Esophagus muscularis mucosa (tissue), 4 donors: ENCODE data around the gene DENND1B. TPM values are rescaled to one million over a fixed set of nuclear protein-coding genes. Genes with fewer than 3 reads are reported as not detected.
"Not testable (repeated sequence)": the region's sequence is repeated elsewhere in the genome, so short reads cannot be mapped to it uniquely, and the experiment has no call there.

Source experiments
- DNase-seq: peaks from one replicate; pipeline ENCODE4 v3.0.0-alpha.2; 2017; ENCODE audit errors: extremely low spot score
- H3K27ac ChIP-seq, 4 donors: fragments of 200-600 bp; sonication (generic); replicated peaks in 1 of 4; 1 replicate in 3 of 4; 2 replicates in 1 of 4; pipeline ENCODE4 v1.5.1; 2016 to 2019; ENCODE audit warnings: mild to moderate bottlenecking in 1 of 4
- H3K27me3 ChIP-seq, 4 donors: fragments of 200-600 bp; sonication (generic); one replicate each; pipeline versions ENCODE4 v1.5.1 to v1.6.0; 2016 to 2019
- H3K36me3 ChIP-seq, 4 donors: fragments of 200-600 bp; sonication (generic); one replicate each; pipeline ENCODE4 v1.5.1; 2016 to 2019
- H3K4me1 ChIP-seq, 4 donors: fragments of 200-600 bp; sonication (generic); one replicate each; pipeline ENCODE4 v1.5.1; 2016 to 2019
- H3K4me3 ChIP-seq, 4 donors: fragments of 200-600 bp; sonication (generic); 1 replicate in 2 of 4; 2 replicates in 2 of 4; pipeline ENCODE4 v1.5.1; 2016 to 2019; ENCODE audit warnings: mild to moderate bottlenecking in 4 of 4, moderate library complexity in 1 of 4
- H3K9me3 ChIP-seq, 4 donors: fragments of 200-600 bp; sonication (generic); 1 replicate in 3 of 4; 2 replicates in 1 of 4; pipeline ENCODE4 v1.5.1; 2016 to 2019
- EP300 ChIP-seq: sonication (generic); formaldehyde crosslinking; IDR thresholded peaks from one replicate; pipeline ENCODE4 v1.6.1; 2017; ENCODE audit warnings: antibody characterized with exemption
- POLR2A ChIP-seq: fragments of 450-650 bp; IDR thresholded peaks from one replicate; pipeline ENCODE4 v1.6.1; 2017; ENCODE audit warnings: antibody characterized with exemption, moderate library complexity, mild to moderate bottlenecking, low read depth
- POLR2AphosphoS5 ChIP-seq, 2 donors: sonication (generic); formaldehyde crosslinking; IDR thresholded peaks; one replicate each; pipeline ENCODE4 v1.6.1; 2017; ENCODE audit warnings: antibody characterized with exemption in 2 of 2
- WGBS: methylation state at CpG from one replicate; pipeline ENCODE4 v1.1.5; 2018; 5-methylcytosine and 5-hydroxymethylcytosine counted together
- intact Hi-C: fragments of 100-400 bp; cut with DNase I; formaldehyde crosslinking; loops from one replicate; pipeline ENCODE4 v1.15.1; 2023
- total RNA-seq, 4 donors: library from RNA; depleted of rRNA; stranded (reverse); fragments of >200 nt; gene quantifications; one replicate each; pipeline versions ENCODE4 v1.1.0 to v1.2.1, GENCODE V29; 2016
- TF ChIP-seq, protein P1 (sequence below), 3 experiments: fragments of 200-600 bp in 2 of 3; fragments of 450-650 bp in 1 of 3; sonication (generic) in 2 of 3; IDR thresholded peaks; one replicate each; pipeline ENCODE4 v1.5.1; 2017 to 2019; ENCODE audit warnings: antibody characterized with exemption in 3 of 3, mild to moderate bottlenecking in 2 of 3, moderate library complexity in 1 of 3

The DENND1B gene
- total RNA-seq, 4 donors from 2014 or later, result 6.4 to 11.3 (median 9.1) TPM

DNA sequence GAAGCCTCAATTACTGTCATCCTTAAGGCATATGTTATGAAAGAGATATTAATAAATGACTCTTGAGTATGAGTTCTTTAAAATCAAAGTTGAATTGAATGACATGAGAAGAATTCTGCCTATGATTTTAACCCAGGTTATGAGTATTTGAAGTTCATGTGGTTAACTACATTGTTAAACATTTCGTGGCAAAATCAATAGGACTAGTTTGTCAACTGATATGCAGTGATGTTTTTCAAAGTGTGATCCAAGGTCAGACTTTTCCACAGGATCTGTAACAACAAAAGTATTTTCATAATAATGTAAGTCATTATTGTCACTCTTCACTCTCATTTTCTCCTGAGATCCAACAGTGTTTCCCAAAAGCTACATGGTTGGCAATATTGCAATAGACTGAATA is 189.5 kb downstream of the DENND1B start:
- TF ChIP-seq POLR2AphosphoS5 (IDR thresholded peaks at IDR 0.05), result no peak
- no peak for TF ChIP-seq POLR2A
- TF ChIP-seq, protein P1, sequence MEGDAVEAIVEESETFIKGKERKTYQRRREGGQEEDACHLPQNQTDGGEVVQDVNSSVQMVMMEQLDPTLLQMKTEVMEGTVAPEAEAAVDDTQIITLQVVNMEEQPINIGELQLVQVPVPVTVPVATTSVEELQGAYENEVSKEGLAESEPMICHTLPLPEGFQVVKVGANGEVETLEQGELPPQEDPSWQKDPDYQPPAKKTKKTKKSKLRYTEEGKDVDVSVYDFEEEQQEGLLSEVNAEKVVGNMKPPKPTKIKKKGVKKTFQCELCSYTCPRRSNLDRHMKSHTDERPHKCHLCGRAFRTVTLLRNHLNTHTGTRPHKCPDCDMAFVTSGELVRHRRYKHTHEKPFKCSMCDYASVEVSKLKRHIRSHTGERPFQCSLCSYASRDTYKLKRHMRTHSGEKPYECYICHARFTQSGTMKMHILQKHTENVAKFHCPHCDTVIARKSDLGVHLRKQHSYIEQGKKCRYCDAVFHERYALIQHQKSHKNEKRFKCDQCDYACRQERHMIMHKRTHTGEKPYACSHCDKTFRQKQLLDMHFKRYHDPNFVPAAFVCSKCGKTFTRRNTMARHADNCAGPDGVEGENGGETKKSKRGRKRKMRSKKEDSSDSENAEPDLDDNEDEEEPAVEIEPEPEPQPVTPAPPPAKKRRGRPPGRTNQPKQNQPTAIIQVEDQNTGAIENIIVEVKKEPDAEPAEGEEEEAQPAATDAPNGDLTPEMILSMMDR (IDR thresholded peaks at IDR 0.05), result no peak
- TF ChIP-seq EP300, result no peak
- Histone ChIP-seq H3K9me3 (no peaks in the 10 kb centered on the region), H3K27ac (no peak overlapping the region), H3K27me3 (no peaks in the 10 kb centered on the region), H3K4me3 (no peak overlapping the region), H3K4me1 (no peaks in the 10 kb centered on the region), H3K36me3 (peaks cover 0 to 14% (median 0%) of the 10 kb centered on the region in 4 donors)
- intact Hi-C loops, result no loop called here
- 88% methylated on average over 1 of the region's 1 CpG for WGBS
- DNase-seq, result no peak

DNA sequence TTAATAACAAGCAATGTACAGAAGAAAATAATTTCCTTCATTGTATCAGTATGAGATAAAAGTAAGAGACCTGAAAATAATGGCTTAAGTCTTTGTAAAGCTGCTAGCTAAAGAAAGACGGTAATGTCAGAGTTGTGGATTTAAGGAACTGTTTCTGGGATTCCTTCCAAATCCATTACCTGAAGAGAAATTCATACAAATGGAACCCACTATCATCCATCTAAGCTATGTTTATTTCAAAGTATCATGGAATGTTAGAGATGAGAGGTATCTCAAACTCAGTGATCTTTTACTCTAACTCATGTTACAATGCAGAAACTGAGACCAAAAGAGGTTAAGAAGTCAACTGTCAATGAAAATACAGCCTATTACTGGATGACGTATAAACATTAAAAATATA is 197.7 kb downstream of the DENND1B start:
- Histone ChIP-seq H3K36me3 (peaks cover 0 to 9% (median 3%) of the 10 kb centered on the region in 4 donors), H3K27ac (no peak overlapping the region), H3K27me3 (no peaks in the 10 kb centered on the region), H3K4me3 (no peak overlapping the region), H3K9me3 (no peaks in the 10 kb centered on the region), H3K4me1 (no peaks in the 10 kb centered on the region)
- intact Hi-C loops, result no loop called here
- TF ChIP-seq EP300 (no peak), POLR2A (no peak), POLR2AphosphoS5 (IDR thresholded peaks at IDR 0.05) (no peak)
- TF ChIP-seq, protein P1 (IDR thresholded peaks at IDR 0.05), result no peak
- WGBS, result 63% methylated on average over 2 of the region's 2 CpGs
- DNase-seq, result no peak

DNA sequence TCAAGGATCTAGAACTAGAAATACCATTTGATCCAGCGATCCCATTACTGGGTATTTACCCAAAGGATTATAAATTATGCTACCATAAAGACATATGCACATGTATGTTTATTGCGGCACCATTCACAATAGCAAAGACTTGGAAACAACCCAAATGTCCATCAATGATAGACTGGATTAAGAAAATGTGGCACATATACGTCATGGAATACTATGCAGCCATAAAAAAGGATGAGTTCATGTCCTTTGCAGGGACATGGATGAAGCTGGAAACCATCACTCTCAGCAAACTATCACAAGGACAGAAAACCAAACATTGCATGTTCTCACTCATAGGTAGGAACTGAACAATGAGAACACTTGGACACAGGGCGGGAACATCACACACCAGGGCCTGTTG is 199.7 kb downstream of the DENND1B start:
- H3K27me3 ChIP-seq, H3K4me3 ChIP-seq, H3K4me1 ChIP-seq, H3K9me3 ChIP-seq, DNase-seq, H3K27ac ChIP-seq, intact Hi-C loops: not testable (repeated sequence)
- peaks cover 0 to 12% (median 9%) of the 10 kb centered on the region in 4 donors for H3K36me3 ChIP-seq
- WGBS, result 95% methylated on average over 4 of the region's 4 CpGs

DNA sequence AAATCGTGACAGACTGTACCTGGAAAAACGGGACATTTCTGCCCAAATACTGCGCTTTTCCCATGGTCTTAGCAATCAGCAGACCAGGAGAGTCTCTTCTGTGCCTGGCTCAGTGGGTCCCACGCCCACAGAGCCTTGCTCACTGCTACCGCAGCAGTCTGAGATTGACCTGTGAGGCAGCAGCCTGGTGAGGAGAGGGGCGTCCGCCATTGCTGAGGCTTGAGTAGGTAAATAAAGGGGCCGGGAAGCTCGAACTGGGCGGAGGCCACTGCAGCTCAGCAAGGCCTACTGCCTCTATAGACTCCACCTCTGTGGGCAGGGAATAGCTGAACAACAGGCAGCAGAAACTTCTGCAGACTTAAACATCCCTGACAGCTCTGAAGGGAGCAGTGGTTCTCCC is 203.1 kb downstream of the DENND1B start:
- H3K27me3 ChIP-seq, result no peaks in the 10 kb centered on the region
- peaks cover 0 to 12% (median 9%) of the 10 kb centered on the region in 4 donors for H3K36me3 ChIP-seq
- H3K9me3 ChIP-seq, result peaks cover 0 to 14% (median 13%) of the 10 kb centered on the region in 4 donors
- no peaks in the 10 kb centered on the region for H3K4me1 ChIP-seq
- H3K27ac ChIP-seq, result no peak overlapping the region
- no peak for TF ChIP-seq POLR2AphosphoS5 (IDR thresholded peaks at IDR 0.05)
- no peak for TF ChIP-seq POLR2A
- TF ChIP-seq EP300, result no peak
- TF ChIP-seq, protein P1 (IDR thresholded peaks at IDR 0.05), result no peak
- intact Hi-C loops, result no loop called here
- WGBS, result 100% methylated on average over 3 of the region's 10 CpGs
- no peak overlapping the region for H3K4me3 ChIP-seq
- DNase-seq, result no peak

DNA sequence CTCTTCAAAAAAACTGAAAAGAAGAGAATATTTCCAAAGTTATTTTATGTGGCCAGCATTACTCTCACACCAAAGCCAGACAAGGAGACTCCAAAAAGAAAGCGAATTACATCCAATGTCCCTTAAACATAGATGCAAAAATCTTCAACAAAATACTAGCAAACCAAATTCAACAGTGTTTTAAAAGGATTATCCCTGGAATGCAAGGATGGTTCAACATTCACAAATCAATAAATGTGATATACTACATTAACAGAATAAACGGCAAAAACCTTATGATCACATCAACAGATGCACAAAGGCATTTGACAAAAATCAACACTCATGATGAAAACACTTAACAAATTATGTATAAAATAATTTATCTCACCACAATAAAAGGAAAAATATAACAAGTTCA is 207.8 kb downstream of the DENND1B start:
- H3K27me3 ChIP-seq, result no peaks in the 10 kb centered on the region
- H3K27ac ChIP-seq, result no peak overlapping the region
- intact Hi-C loops, result no loop called here
- H3K36me3 ChIP-seq, result peaks cover 6 to 21% (median 6%) of the 10 kb centered on the region in 4 donors
- TF ChIP-seq, protein P1 (IDR thresholded peaks at IDR 0.05), result no peak
- TF ChIP-seq POLR2A (no peak), EP300 (no peak), POLR2AphosphoS5 (IDR thresholded peaks at IDR 0.05) (no peak)
- no peak for DNase-seq
- WGBS, result 96% methylated on average over 2 of the region's 2 CpGs
- peaks cover 0 to 16% (median 14%) of the 10 kb centered on the region in 4 donors for H3K9me3 ChIP-seq
- H3K4me1 ChIP-seq, result no peaks in the 10 kb centered on the region
- H3K4me3 ChIP-seq, result no peak overlapping the region
